LNCaP clone FGC (cell line): ENCODE measurements around the gene PLXNA3.

Source experiments
- DNase-seq: peaks from one replicate; pipeline ENCODE4 v3.0.0-alpha.2; 2011; ENCODE audit warnings: low read depth
- H3K4me3 ChIP-seq: 2 replicates; pipeline ENCODE4 v1.5.1; 2011; ENCODE audit warnings: mild to moderate bottlenecking, low read depth, low read length, control low read depth
- TF ChIP-seq, protein P1 (sequence below): IDR thresholded peaks from 2 replicates; pipeline ENCODE4 v1.5.1; 2012; ENCODE audit warnings: mild to moderate bottlenecking; ENCODE audit not compliant: control insufficient read depth, insufficient read depth; ENCODE audit errors: extremely low read depth

PLXNA3 gene

GRCh38 chrX:154486052-154486395 lies 27.9 kb downstream of the PLXNA3 start:
- H3K4me3 ChIP-seq = peak overlapping the region; percentile 63
- no peak for DNase-seq
- TF ChIP-seq, protein P1, sequence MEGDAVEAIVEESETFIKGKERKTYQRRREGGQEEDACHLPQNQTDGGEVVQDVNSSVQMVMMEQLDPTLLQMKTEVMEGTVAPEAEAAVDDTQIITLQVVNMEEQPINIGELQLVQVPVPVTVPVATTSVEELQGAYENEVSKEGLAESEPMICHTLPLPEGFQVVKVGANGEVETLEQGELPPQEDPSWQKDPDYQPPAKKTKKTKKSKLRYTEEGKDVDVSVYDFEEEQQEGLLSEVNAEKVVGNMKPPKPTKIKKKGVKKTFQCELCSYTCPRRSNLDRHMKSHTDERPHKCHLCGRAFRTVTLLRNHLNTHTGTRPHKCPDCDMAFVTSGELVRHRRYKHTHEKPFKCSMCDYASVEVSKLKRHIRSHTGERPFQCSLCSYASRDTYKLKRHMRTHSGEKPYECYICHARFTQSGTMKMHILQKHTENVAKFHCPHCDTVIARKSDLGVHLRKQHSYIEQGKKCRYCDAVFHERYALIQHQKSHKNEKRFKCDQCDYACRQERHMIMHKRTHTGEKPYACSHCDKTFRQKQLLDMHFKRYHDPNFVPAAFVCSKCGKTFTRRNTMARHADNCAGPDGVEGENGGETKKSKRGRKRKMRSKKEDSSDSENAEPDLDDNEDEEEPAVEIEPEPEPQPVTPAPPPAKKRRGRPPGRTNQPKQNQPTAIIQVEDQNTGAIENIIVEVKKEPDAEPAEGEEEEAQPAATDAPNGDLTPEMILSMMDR = no peak

DNA sequence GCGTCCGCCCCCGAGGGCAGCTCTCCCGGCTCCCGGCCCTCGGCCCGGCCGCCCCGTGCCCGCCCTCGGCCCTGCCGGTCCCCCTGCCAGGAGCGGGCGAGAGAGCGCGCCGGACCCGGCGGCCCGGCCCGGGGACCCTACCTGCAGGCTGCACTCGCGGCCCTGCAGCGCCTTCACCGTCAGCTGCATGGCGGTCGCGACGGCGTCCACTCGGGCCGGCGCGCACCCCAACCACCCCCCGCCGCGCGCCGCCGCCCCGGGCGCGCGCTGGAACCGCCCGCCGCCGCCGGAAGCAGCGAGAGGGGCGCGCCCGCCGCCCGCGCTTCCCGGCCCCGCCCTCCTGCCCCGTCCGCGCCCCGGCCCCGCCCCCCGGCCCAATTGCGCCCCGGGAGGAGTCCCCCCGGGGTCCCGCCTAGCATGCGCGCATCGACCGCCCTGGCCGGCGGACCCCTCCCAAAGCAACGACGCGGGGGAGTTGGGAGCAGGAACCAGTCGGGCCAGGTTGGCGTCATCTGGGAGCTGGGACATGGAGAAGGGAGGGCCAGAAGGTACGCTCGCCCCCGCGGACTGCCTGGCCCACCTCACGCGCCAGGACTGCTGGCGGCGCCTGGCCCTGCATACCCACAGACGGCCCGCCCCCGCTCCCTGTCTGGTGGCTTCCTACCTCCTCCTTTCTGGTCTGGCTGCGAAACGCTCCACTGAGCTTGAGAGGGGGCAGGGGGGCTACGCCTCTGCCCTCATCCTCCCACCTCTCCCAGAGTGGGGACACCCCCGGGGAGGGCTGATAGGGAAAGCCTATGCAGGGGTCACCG lies 28.5 kb downstream of the PLXNA3 start, which contains the start of gene UBL4A:
Gene UBL4A (minus strand): TSS at position 220 of the 812 bp plus-strand sequence. CDS start 31 bp downstream, at position 189.
- DNase-seq = no peak
- peak within 1 kb of the TSS; percentile 63 for H3K4me3 ChIP-seq
- TF ChIP-seq, protein P1 = no peak

GRCh38 chrX:154487518-154488290 lies 29.6 kb downstream of the PLXNA3 start:
- TF ChIP-seq, protein P1 = no peak
- DNase-seq = no peak
- H3K4me3 ChIP-seq = no peak overlapping the region

GRCh38 chrX:154488336-154489075 lies 30.4 kb downstream of the PLXNA3 start:
- H3K4me3 ChIP-seq = no peak overlapping the region
- DNase-seq = no peak
- TF ChIP-seq, protein P1 = no peak

- TF ChIP-seq, protein P1 = no peak
- peak overlapping the region; percentile 65 for H3K4me3 ChIP-seq
- DNase-seq = no peak
These were observed 31.1 kb downstream of the PLXNA3 start for GRCh38 chrX:154489182-154489581.

DNA sequence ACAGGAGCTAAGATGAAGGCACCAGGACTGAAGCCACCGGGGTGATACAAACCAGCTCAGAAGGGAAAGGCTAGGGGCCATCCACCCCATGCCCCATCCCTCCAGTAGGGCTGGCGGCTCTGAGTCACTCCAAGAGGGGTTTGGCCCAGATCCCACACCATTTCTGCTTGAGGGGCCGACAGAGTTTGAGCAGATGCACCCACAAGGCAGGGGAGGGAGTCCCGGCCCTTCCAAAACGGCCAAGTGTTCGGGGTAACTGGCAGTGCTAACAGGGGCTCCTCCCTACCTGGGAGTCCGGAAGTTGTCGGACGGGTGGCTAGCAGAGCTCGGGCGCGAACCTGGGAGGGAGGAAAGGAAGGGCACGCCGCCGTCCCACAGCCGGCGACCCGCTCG lies 31.9 kb downstream of the PLXNA3 start:
- no peak for DNase-seq
- TF ChIP-seq, protein P1 = no peak
- H3K4me3 ChIP-seq = peak overlapping the region; percentile 65
